ENCODE measurements around the gene FSD1. TPM values are rescaled to one million over a fixed set of nuclear protein-coding genes. Genes with fewer than 3 reads are reported as not detected.

FSD1 gene
- total and polyA plus RNA-seq, 4 donors = 0.31 to 1.1 (median 0.48) TPM

- no peak within 1 kb of the TSS for H3K27ac ChIP-seq (ENCODE audit: low read depth in 1 of 2, low read length in 1 of 2)
- no peak within 1 kb of the TSS for H3K9ac ChIP-seq (ENCODE audit: insufficient read depth in 1 of 2, low read length in 2 of 2)
- H3K27me3 ChIP-seq (ENCODE audit: control insufficient read depth in 3 of 3, insufficient read depth in 3 of 3, low read length in 2 of 3) = no peaks in the 10 kb centered on the region
- TF ChIP-seq, protein P1, sequence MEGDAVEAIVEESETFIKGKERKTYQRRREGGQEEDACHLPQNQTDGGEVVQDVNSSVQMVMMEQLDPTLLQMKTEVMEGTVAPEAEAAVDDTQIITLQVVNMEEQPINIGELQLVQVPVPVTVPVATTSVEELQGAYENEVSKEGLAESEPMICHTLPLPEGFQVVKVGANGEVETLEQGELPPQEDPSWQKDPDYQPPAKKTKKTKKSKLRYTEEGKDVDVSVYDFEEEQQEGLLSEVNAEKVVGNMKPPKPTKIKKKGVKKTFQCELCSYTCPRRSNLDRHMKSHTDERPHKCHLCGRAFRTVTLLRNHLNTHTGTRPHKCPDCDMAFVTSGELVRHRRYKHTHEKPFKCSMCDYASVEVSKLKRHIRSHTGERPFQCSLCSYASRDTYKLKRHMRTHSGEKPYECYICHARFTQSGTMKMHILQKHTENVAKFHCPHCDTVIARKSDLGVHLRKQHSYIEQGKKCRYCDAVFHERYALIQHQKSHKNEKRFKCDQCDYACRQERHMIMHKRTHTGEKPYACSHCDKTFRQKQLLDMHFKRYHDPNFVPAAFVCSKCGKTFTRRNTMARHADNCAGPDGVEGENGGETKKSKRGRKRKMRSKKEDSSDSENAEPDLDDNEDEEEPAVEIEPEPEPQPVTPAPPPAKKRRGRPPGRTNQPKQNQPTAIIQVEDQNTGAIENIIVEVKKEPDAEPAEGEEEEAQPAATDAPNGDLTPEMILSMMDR (IDR thresholded peaks at IDR 0.05; ENCODE audit: control extremely low read depth, extremely low read depth) = no peak
- H3K4me1 ChIP-seq (ENCODE audit: control insufficient read depth in 5 of 5, insufficient read depth in 5 of 5, low read length in 5 of 5) = peaks cover 0 to 2% (median 0%) of the 10 kb centered on the region in 5 donors
- H3K9me3 ChIP-seq (ENCODE audit: control insufficient read depth in 4 of 4, insufficient read depth in 3 of 4, low read length in 3 of 4) = peaks cover 0 to 4% (median 0%) of the 10 kb centered on the region in 4 donors
- no peak within 1 kb of the TSS for H3K4me3 ChIP-seq
- ATAC-seq (ENCODE audit: insufficient read depth, low FRiP score) (no peak), DNase-seq (no peak)
- whole genome bisulfite sequencing, 2 donors = 31 to 44% methylated on average over 8 of the region's 8 CpGs
- H3K36me3 ChIP-seq (ENCODE audit: control insufficient read depth in 4 of 4, insufficient read depth in 4 of 4, low read length in 4 of 4) = no peaks in the 10 kb centered on the region
These were observed 2.2 kb upstream of the FSD1 start, which contains the start of gene TMIGD2 for GRCh38 chr19:4302243-4302640. TMIGD2 (minus strand) TSS chr19:4302389; CDS start chr19:4302385, 4 bp downstream.

GRCh38 chr19:4303819-4304537, 420 bp upstream of the FSD1 start:
- Histone ChIP-seq H3K9ac (ENCODE audit: insufficient read depth in 1 of 2, low read length in 2 of 2) (no peak overlapping the region), H3K4me1 (ENCODE audit: control insufficient read depth in 5 of 5, insufficient read depth in 5 of 5, low read length in 5 of 5) (no peaks in the 10 kb centered on the region), H3K27me3 (ENCODE audit: control insufficient read depth in 3 of 3, insufficient read depth in 3 of 3, low read length in 2 of 3) (no peaks in the 10 kb centered on the region), H3K36me3 (ENCODE audit: control insufficient read depth in 4 of 4, insufficient read depth in 4 of 4, low read length in 4 of 4) (no peaks in the 10 kb centered on the region), H3K9me3 (ENCODE audit: control insufficient read depth in 4 of 4, insufficient read depth in 3 of 4, low read length in 3 of 4) (peaks cover 0 to 2% (median 0%) of the 10 kb centered on the region in 4 donors), H3K4me3 (no peak overlapping the region), H3K27ac (ENCODE audit: low read depth in 1 of 2, low read length in 1 of 2) (no peak overlapping the region)
- DNase-seq (no peak), ATAC-seq (ENCODE audit: insufficient read depth, low FRiP score) (no peak)
- TF ChIP-seq, protein P1 (IDR thresholded peaks at IDR 0.05; ENCODE audit: control extremely low read depth, extremely low read depth) = no peak
- WGBS, 2 donors = 48 to 53% methylated on average over 18 of the region's 18 CpGs

DNA sequence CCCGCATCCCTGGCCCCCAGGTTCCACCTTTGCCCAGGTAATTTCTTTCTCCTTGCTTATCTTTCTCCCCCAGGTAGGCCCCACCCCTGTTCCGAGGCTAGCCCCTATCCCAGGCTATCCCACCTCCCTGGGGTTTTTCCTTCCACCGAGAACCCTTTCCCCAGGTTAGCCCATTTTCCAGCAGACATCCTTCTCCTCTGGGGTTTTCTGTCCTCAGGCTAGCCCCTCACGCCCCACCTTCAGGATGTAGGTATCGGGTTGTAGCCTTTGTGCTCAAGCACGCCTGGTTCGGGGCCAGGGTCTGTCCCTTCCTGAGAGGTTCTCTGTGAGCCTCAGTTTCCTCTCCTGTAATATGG, 837 bp downstream of the FSD1 start:
- no peak overlapping the region for H3K27ac ChIP-seq (ENCODE audit: low read depth in 1 of 2, low read length in 1 of 2)
- no peak overlapping the region for H3K4me3 ChIP-seq
- H3K27me3 ChIP-seq (ENCODE audit: control insufficient read depth in 3 of 3, insufficient read depth in 3 of 3, low read length in 2 of 3) = no peaks in the 10 kb centered on the region
- no peaks in the 10 kb centered on the region for H3K36me3 ChIP-seq (ENCODE audit: control insufficient read depth in 4 of 4, insufficient read depth in 4 of 4, low read length in 4 of 4)
- no peak overlapping the region for H3K9ac ChIP-seq (ENCODE audit: insufficient read depth in 1 of 2, low read length in 2 of 2)
- WGBS, 2 donors = 82 to 86% methylated on average over 7 of the region's 7 CpGs
- ATAC-seq (ENCODE audit: insufficient read depth, low FRiP score) (no peak), DNase-seq (no peak)
- H3K9me3 ChIP-seq (ENCODE audit: control insufficient read depth in 4 of 4, insufficient read depth in 3 of 4, low read length in 3 of 4) = peaks cover 0 to 2% (median 0%) of the 10 kb centered on the region in 4 donors
- TF ChIP-seq, protein P1 (IDR thresholded peaks at IDR 0.05; ENCODE audit: control extremely low read depth, extremely low read depth) = no peak
- no peaks in the 10 kb centered on the region for H3K4me1 ChIP-seq (ENCODE audit: control insufficient read depth in 5 of 5, insufficient read depth in 5 of 5, low read length in 5 of 5)
